GM21723 (cell line): Measurements from ENCODE around the gene GALNT12.

ENCODE experiments used
- ATAC-seq: cut with Tn5 transposase; IDR thresholded peaks from one replicate; pipeline ENCODE4 v1.9.1; 2021; ENCODE audit warnings: mild to moderate bottlenecking, moderate library complexity; ENCODE audit not compliant: unreplicated experiment

Gene GALNT12

GRCh38 chr9:98855592-98855991 lies 48.1 kb downstream of the GALNT12 start:
- ATAC-seq, result no peak

- no peak for ATAC-seq
These were observed 49.5 kb downstream of the GALNT12 start for GRCh38 chr9:98856982-98857381.

- no peak for ATAC-seq
These were observed 52.5 kb downstream of the GALNT12 start for GRCh38 chr9:98859941-98860340.

GRCh38 chr9:98860871-98861293 lies 53.4 kb downstream of the GALNT12 start:
- ATAC-seq, result no peak

- ATAC-seq, result no peak
These were observed 54.5 kb downstream of the GALNT12 start for GRCh38 chr9:98861781-98862504.

GRCh38 chr9:98862936-98863335 lies 55.5 kb downstream of the GALNT12 start:
- no peak for ATAC-seq

- ATAC-seq, result no peak
These were observed 57.1 kb downstream of the GALNT12 start for GRCh38 chr9:98864281-98865174.

- ATAC-seq, result no peak
These were observed 57.9 kb downstream of the GALNT12 start for GRCh38 chr9:98865284-98865875.

- ATAC-seq, result no peak
These were observed 59.1 kb downstream of the GALNT12 start for GRCh38 chr9:98866435-98867102.

- no peak for ATAC-seq
These were observed 59.6 kb downstream of the GALNT12 start for GRCh38 chr9:98867103-98867428.

GRCh38 chr9:98867429-98868168 lies 60.1 kb downstream of the GALNT12 start:
- ATAC-seq, result no peak

- no peak for ATAC-seq
These were observed 61.7 kb downstream of the GALNT12 start for GRCh38 chr9:98869078-98869745.

GRCh38 chr9:98869866-98870265 lies 62.4 kb downstream of the GALNT12 start:
- no peak for ATAC-seq

GRCh38 chr9:98870782-98871557 lies 63.5 kb downstream of the GALNT12 start:
- ATAC-seq, result no peak

- ATAC-seq, result no peak
These were observed 64.1 kb downstream of the GALNT12 start for GRCh38 chr9:98871558-98872065.

- ATAC-seq, result no peak
These were observed 66.1 kb downstream of the GALNT12 start for GRCh38 chr9:98873526-98873925.

- no peak for ATAC-seq
These were observed 66.5 kb downstream of the GALNT12 start for GRCh38 chr9:98873951-98874371.

GRCh38 chr9:98874721-98875255 lies 67.3 kb downstream of the GALNT12 start:
- ATAC-seq, result no peak

GRCh38 chr9:98875536-98875935 lies 68.1 kb downstream of the GALNT12 start:
- no peak for ATAC-seq
